Skeletal muscle tissue (tissue), 4 donors: ENCODE measurements around the gene NID2. TPM values are rescaled to one million over a fixed set of nuclear protein-coding genes. Genes with fewer than 3 reads are reported as not detected.

Source experiments
- H3K27ac ChIP-seq: one replicate; pipeline ENCODE4 v1.7.0; 2013; ENCODE audit warnings: mild to moderate bottlenecking, low read depth, low read length, inconsistent platforms
- H3K27me3 ChIP-seq, 3 donors: one replicate each; pipeline ENCODE4 v1.7.0; 2013; ENCODE audit warnings: low read length in 3 of 3; ENCODE audit not compliant: control insufficient read depth in 3 of 3, insufficient read depth in 3 of 3
- H3K36me3 ChIP-seq, 3 donors: one replicate each; pipeline ENCODE4 v1.7.0; 2013; ENCODE audit warnings: low read length in 3 of 3; ENCODE audit not compliant: control insufficient read depth in 3 of 3, insufficient read depth in 3 of 3
- H3K4me1 ChIP-seq, 3 donors: one replicate each; pipeline ENCODE4 v1.7.0; 2013; ENCODE audit warnings: low read length in 3 of 3, mild to moderate bottlenecking in 3 of 3; ENCODE audit not compliant: control insufficient read depth in 3 of 3, insufficient read depth in 3 of 3
- H3K4me3 ChIP-seq, 3 donors: one replicate each; pipeline ENCODE4 v1.7.0; 2013; ENCODE audit warnings: low read length in 3 of 3
- H3K9ac ChIP-seq, 3 donors: one replicate each; pipeline ENCODE4 v1.7.0; 2013; ENCODE audit warnings: low read length in 3 of 3, mild to moderate bottlenecking in 3 of 3, moderate library complexity in 2 of 3, low read depth in 1 of 3
- H3K9me3 ChIP-seq, 3 donors: one replicate each; pipeline ENCODE4 v1.7.0; 2013; ENCODE audit warnings: low read length in 3 of 3; ENCODE audit not compliant: control insufficient read depth in 3 of 3
- total RNA-seq: library from RNA; depleted of rRNA; stranded (reverse); fragments of >200 nt; gene quantifications from one replicate; pipeline ENCODE4 v1.2.3, GENCODE V29; 2014
- donor health status: Osteomylitis.

The NID2 gene
- total RNA-seq = 76.7 TPM

GRCh38 chr14:52068615-52069306 lies at the start of gene NID2:
Gene NID2 (minus strand): TSS chr14:52069059. CDS start chr14:52068994, 65 bp downstream.
- Histone ChIP-seq H3K9me3 (no peaks in the 10 kb centered on the region), H3K27ac (peak within 1 kb of the TSS; percentile 62), H3K36me3 (peaks cover 0 to 2% (median 0%) of the 10 kb centered on the region in 3 donors), H3K4me3 (peak within 1 kb of the TSS; percentile 75 to 87 (median 79)), H3K4me1 (peaks cover 14 to 19% (median 15%) of the 10 kb centered on the region in 3 donors), H3K27me3 (peaks cover 19 to 30% (median 24%) of the 10 kb centered on the region in 3 donors), H3K9ac (peak within 1 kb of the TSS; percentile 71 to 79 (median 77))

- Histone ChIP-seq H3K27ac (no peak overlapping the region), H3K36me3 (no peaks in the 10 kb centered on the region), H3K9ac (no peak overlapping the region), H3K4me3 (no peak overlapping the region), H3K9me3 (no peaks in the 10 kb centered on the region), H3K27me3 (no peaks in the 10 kb centered on the region), H3K4me1 (no peaks in the 10 kb centered on the region)
Observed at GRCh38 chr14:52117111-52117832, 48.4 kb upstream of the NID2 start.

GRCh38 chr14:52115286-52115685 lies 46.4 kb upstream of the NID2 start:
- H3K27me3 ChIP-seq = no peaks in the 10 kb centered on the region
- H3K9ac ChIP-seq = no peak overlapping the region
- no peaks in the 10 kb centered on the region for H3K36me3 ChIP-seq
- no peaks in the 10 kb centered on the region for H3K9me3 ChIP-seq
- no peak overlapping the region for H3K4me3 ChIP-seq
- no peak overlapping the region for H3K27ac ChIP-seq
- no peaks in the 10 kb centered on the region for H3K4me1 ChIP-seq

- no peak overlapping the region for H3K27ac ChIP-seq
- no peaks in the 10 kb centered on the region for H3K4me1 ChIP-seq
- H3K4me3 ChIP-seq = no peak overlapping the region
- H3K9ac ChIP-seq = no peak overlapping the region
- no peaks in the 10 kb centered on the region for H3K9me3 ChIP-seq
- H3K36me3 ChIP-seq = no peaks in the 10 kb centered on the region
- H3K27me3 ChIP-seq = no peaks in the 10 kb centered on the region
Observed at GRCh38 chr14:52112336-52113018, 43.6 kb upstream of the NID2 start.

GRCh38 chr14:52111583-52111982 lies 42.7 kb upstream of the NID2 start:
- H3K27me3 ChIP-seq = no peaks in the 10 kb centered on the region
- H3K4me1 ChIP-seq = no peaks in the 10 kb centered on the region
- no peak overlapping the region for H3K9ac ChIP-seq
- no peak overlapping the region for H3K4me3 ChIP-seq
- no peaks in the 10 kb centered on the region for H3K36me3 ChIP-seq
- H3K9me3 ChIP-seq = no peaks in the 10 kb centered on the region
- H3K27ac ChIP-seq = no peak overlapping the region

GRCh38 chr14:52110441-52111086 lies 41.7 kb upstream of the NID2 start:
- Histone ChIP-seq H3K27ac (no peak overlapping the region), H3K4me3 (no peak overlapping the region), H3K9ac (no peak overlapping the region), H3K36me3 (no peaks in the 10 kb centered on the region), H3K27me3 (no peaks in the 10 kb centered on the region), H3K9me3 (no peaks in the 10 kb centered on the region), H3K4me1 (no peaks in the 10 kb centered on the region)

GRCh38 chr14:52108823-52109222 lies 40.0 kb upstream of the NID2 start:
- no peak overlapping the region for H3K9ac ChIP-seq
- no peaks in the 10 kb centered on the region for H3K36me3 ChIP-seq
- no peaks in the 10 kb centered on the region for H3K27me3 ChIP-seq
- H3K4me1 ChIP-seq = no peaks in the 10 kb centered on the region
- no peak overlapping the region for H3K27ac ChIP-seq
- H3K4me3 ChIP-seq = no peak overlapping the region
- no peaks in the 10 kb centered on the region for H3K9me3 ChIP-seq

- Histone ChIP-seq H3K27me3 (no peaks in the 10 kb centered on the region), H3K4me1 (no peaks in the 10 kb centered on the region), H3K4me3 (no peak overlapping the region), H3K9ac (no peak overlapping the region), H3K9me3 (no peaks in the 10 kb centered on the region), H3K36me3 (no peaks in the 10 kb centered on the region), H3K27ac (peak overlapping the region; percentile 33)
Observed at GRCh38 chr14:52106840-52107239, 38.0 kb upstream of the NID2 start.

- Histone ChIP-seq H3K27me3 (no peaks in the 10 kb centered on the region), H3K4me1 (no peaks in the 10 kb centered on the region), H3K36me3 (no peaks in the 10 kb centered on the region), H3K27ac (no peak overlapping the region), H3K9me3 (no peaks in the 10 kb centered on the region), H3K4me3 (no peak overlapping the region), H3K9ac (no peak overlapping the region)
Observed at GRCh38 chr14:52103416-52103815, 34.6 kb upstream of the NID2 start.
